HG03520 (cell line): ENCODE measurements around the gene BRD1.

ENCODE experiments used
- ATAC-seq: cut with Tn5 transposase; IDR thresholded peaks from one replicate; pipeline ENCODE4 v1.9.1; 2021; ENCODE audit warnings: mild to moderate bottlenecking, moderate library complexity; ENCODE audit not compliant: unreplicated experiment

Gene BRD1

DNA sequence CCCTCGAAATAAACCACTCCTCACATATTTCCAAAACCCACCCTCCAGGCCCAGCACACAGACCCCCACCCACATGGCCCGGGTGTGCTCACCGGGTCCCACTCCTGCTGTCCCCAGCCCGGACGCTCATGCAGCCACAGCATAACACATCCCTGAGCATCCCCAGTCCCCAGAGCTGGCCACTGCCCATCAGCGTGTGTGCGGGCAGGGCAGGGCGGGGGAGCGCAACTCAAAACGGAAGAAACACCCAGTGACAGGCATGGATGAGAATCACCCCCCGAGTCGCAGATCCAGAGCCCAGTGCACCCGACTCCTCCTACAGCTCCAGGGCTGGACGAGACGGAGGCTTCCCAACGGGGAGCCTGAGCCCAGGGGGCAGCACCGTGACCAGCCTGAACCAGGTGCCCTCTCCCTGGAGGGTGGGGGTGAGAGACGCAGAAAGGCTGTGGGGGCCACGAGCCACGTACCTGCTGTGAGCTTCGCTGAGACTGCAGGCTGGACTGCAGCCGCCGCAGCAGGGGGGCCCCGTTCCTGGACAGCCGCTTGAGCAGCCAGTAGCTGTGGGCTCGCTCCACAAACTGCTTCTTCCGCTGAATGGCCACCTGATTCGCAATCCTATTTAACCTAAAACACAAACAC is 23.8 kb downstream of the BRD1 start:
- no peak for ATAC-seq

- no peak for ATAC-seq
Observed at GRCh38 chr22:49803134-49803533, 24.5 kb downstream of the BRD1 start.

DNA sequence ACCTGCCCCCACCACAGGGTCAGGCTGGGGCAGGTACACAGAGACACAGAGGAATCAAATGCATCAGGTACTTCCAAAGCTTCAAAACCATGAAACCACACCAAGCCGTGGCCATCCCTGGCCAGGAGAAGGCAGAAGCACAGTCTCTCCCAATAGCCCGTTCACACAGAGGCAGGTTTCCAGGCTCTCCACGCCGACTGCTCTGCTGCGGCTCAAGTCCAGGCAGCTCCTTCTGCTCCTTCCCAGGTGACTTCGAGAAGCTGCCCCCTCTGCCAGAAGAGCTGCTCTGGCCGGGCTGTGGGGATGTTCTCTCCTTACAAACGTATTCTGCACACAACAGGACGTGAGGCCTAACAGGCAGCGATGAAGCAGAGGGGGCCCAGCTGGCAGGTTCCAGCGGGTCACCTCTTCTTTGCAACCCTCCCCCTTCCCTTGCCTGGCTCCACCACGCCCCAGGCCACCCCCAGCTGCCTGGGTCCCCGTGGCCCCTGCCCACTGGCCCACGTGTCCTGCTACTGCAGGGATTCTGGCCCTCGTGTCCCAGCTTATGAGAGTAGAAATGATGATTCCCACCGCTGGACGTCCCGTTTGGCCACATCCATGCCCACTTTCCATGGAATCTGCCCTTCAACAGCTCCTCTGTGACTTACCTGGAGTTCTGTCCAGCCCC is 26.1 kb downstream of the BRD1 start:
- ATAC-seq = no peak

GRCh38 chr22:49800408-49801238 is 27.1 kb downstream of the BRD1 start:
- no peak for ATAC-seq

GRCh38 chr22:49799431-49800075 is 28.1 kb downstream of the BRD1 start:
- no peak for ATAC-seq

GRCh38 chr22:49798486-49799151 is 29.1 kb downstream of the BRD1 start:
- no peak for ATAC-seq

DNA sequence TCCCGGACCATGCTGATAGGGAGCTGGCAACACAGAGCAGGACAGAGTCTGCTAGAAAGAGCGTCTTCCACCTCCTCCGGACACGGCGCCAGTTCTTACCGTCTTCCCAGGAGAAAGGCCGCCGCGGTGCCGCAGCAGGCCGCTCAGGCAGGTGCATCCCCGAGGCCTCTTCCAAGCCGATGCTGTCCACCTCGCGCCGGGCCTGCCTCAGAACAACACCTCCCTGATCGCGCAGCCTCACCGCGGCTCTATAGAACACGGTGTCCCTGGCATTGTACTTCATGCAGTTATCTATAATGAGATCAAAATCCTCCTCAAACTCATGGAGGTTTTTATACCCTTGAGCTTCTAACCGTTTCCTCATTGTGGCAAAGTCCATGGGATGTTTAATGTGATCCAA is 30.0 kb downstream of the BRD1 start:
- no peak for ATAC-seq

DNA sequence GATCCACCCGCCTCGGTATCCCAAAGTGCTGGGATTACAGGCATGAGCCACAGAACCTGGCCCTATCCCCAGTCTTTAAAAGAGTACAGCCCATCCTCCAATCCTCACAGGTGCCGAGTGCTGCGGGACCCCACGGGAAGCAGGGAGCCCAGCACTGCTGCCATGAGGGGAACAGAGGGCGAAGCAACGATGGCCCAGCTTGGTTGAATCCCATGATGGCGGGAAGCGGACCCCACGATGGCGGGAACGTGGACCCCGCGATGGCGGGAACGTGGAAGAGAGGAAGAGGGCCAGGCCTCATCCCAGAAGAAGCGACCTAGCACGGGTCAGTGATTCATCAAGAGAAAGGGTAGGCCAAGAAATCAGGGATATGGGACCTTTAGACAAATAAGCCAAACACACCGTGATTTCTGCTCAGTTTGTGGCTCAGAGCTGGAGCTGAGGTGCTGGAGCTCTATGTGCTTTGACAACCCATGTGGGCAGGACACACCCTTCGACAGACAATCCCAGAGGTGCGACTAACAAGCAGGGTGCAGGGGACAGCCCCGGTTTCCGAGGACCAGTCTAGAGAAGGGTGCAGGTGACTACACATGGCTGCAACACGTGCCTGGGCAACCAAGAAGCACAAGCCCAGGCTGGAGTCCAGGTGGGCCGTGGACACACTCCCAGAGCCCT is 30.9 kb downstream of the BRD1 start:
- no peak for ATAC-seq

GRCh38 chr22:49795521-49795920 is 32.2 kb downstream of the BRD1 start:
- no peak for ATAC-seq

DNA sequence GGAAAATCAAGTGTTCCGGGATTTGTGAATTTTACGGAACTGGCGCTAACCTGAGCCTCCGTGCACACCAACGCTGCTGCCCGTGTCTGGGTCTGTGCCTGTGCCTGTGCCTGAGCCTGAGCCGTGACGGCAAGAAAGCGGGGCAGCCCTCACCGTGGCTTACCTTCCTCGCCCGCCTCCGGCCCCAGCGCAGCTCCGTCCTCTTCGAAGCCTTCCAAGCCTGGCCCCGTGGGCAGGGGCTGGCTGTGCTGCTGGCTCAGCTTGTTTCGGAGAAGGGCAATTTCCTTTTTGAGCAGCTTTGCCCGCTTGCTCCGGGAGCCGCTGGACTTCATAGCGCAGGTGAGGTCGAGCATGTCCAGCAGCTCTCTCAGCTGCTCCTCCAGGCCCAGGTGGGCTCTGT is 33.8 kb downstream of the BRD1 start:
- no peak for ATAC-seq

- no peak for ATAC-seq
Observed at GRCh38 chr22:49793296-49793695, 34.4 kb downstream of the BRD1 start.

DNA sequence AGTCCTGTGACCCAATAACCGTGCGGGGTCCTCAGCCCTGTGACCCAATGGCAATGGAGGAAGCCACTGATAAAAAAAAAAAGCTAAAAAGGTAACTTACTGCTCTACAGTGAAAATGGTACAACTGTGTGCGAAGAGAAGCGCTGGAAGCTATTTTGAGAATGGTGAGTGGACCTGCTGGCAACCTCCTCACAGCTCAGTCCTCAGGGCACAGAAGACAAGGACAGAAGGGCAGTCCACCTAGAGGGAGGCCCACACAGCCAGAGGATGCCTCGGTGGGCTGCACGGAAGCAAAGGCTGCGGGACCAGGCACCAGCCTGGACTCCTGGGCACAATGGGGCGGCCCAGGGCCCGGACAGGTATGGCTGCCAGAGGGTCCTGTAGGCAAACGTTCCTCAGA is 35.6 kb downstream of the BRD1 start:
- ATAC-seq = no peak

DNA sequence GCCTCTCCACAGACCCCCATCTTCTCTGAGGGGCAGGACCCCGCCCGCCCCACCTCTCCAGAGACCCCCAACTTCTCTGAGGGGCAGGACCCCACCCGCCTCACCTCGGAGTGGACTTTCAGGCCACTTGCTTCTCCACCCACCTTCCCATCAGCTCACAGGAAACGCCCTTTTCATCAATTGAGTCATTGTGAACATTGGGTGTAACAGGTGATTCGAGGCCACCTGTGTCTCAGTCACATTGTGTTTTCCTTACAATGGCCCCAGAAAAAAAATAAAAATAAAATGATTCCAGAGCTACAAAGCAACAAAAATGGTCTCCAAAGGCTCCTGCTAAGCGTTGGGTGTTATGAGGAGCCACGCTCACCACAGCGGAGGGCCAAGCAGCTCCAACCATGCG is 36.0 kb downstream of the BRD1 start:
- no peak for ATAC-seq

DNA sequence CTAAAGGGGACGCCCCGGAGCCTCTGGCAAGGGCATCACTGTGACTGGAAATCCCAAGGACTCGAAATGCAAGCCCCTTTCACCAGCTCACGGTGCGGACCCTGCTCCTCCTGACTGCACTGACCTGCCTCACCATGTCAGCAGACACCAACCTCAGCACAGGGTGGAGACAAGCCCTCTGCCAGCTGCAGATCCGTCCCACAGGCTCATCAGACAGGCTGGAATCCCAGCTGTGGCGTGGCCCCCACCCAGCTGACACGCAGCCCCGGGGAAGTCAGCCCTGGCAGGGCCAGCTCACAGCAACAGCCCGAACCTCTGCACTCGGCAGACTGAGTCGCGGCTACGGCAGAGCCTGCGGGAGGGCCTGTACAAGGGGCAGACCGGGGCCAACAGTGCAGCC is 36.8 kb downstream of the BRD1 start:
- ATAC-seq = no peak

- ATAC-seq = no peak
Observed at GRCh38 chr22:49789289-49790141, 38.2 kb downstream of the BRD1 start.

DNA sequence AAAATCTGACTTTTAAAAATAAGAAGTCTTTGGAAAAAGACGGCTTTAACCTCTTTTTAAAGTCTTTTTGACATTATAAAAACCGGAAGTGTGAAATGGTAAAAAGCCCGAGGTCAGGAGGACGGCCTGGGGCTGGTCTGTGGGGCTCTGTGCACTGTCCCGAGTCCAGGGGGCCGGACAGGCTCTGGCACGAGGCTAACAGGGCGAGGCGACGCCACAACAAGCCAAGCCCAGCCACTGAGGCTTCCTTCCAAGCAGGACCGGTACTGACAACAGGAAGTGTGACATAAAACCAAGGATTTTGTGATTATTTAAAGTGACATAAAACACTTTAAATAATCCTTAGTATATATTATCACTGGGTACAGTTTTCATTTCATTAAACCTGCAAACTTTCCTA is 39.2 kb downstream of the BRD1 start:
- ATAC-seq = no peak

DNA sequence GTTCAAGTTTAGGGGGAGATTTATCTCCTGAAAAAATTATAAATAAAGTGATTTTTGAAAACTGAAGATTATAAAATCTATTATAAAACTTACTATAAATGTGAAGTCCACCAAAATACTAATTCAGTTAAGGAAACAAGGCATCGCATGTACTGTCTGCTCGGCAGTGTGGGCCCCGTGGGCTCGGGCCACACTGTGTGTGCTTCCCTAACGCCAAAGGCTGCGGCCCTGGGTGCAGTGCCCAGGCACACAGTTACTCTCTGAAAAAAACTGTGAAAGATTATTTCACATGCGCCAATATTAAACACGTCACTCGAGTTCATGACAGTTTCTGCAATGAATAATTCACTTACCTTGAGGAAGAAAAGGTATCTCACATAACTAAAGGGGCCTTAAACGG is 39.8 kb downstream of the BRD1 start:
- ATAC-seq = no peak

- ATAC-seq = no peak
Observed at GRCh38 chr22:49786976-49787706, 40.5 kb downstream of the BRD1 start.
